ENCODE results near the gene ZNF444. TPM values are rescaled to one million over a fixed set of nuclear protein-coding genes. Genes with fewer than 3 reads are reported as not detected.
A peak's percentile ranks its signal among the peaks of the same experiment; 100 is the strongest.

ZNF444 gene
- total RNA-seq, 1 experiment from 2014 or later: 31.7 TPM

GRCh38 chr19:56119582-56119978 is 21.5 kb upstream of the ZNF444 start:
- H3K27me3 ChIP-seq (ENCODE audit: insufficient read depth, low read length): no peaks in the 10 kb centered on the region

More at GRCh38 chr19:56119582-56119978, 21.5 kb upstream of the ZNF444 start:
- H3K9me3 ChIP-seq (ENCODE audit: control insufficient read depth in 1 of 2, insufficient read depth in 1 of 2, low read depth in 1 of 2, low read length in 2 of 2): no peaks in the 10 kb centered on the region
- CTCF ChIA-PET: no interaction called here
- DNase-seq (ENCODE audit: low read depth, low spot score) (no peak), ATAC-seq (no peak)
- peak overlapping the region; percentile 97 for H3K9ac ChIP-seq (ENCODE audit: low read length)
- intact Hi-C loops (cut with micrococcal nuclease): no loop called here
- RAD21 ChIA-PET (ENCODE audit: low non-redundant PET in 1 of 2, low total read pairs in 2 of 2, uncharacterized antibody in 2 of 2, unreplicated experiment in 2 of 2): no interaction called here
- POLR2A ChIA-PET: no interaction called here
- peak overlapping the region; percentile 80 to 91 for H3K4me3 ChIP-seq (replicated peaks in 1 of 2; ENCODE audit: low read depth in 1 of 2, low read length in 2 of 2)
- no peaks in the 10 kb centered on the region for H4K20me1 ChIP-seq (ENCODE audit: insufficient read depth)
- H3K79me2 ChIP-seq (ENCODE audit: insufficient read depth, low read length): peaks cover 60% of the 10 kb centered on the region
- H3K4me1 ChIP-seq (ENCODE audit: control insufficient read depth in 1 of 2, insufficient read depth in 2 of 2, low read length in 2 of 2): peaks cover 9 to 22% of the 10 kb centered on the region in 2 experiments
- no TSS peak for BruUV-seq (replicated peaks)
- no peaks in the 10 kb centered on the region for H3K9me2 ChIP-seq (ENCODE audit: insufficient read depth)
- H2AFZ ChIP-seq (ENCODE audit: low read depth, low read length, poor library complexity, severe bottlenecking): no peak overlapping the region
- H3K4me2 ChIP-seq (ENCODE audit: low read length): peak overlapping the region; percentile 90
- 0 out of 4 replicates have a peak, but pooled peaks cover 0 to 3% of the 10 kb centered on the region in 2 experiments for H3K36me3 ChIP-seq (ENCODE audit: control insufficient read depth in 1 of 2, insufficient read depth in 2 of 2, low read length in 2 of 2)
- peak overlapping the region; percentile 96 for H3K27ac ChIP-seq (ENCODE audit: low read depth, low read length)
- no peak for TF ChIP-seq ATF3 (IDR thresholded peaks at IDR 0.05)
- no peak for TF ChIP-seq ELF1 (IDR thresholded peaks at IDR 0.05; ENCODE audit: borderline replicate concordance, low read depth)
- TF ChIP-seq CTCF (IDR thresholded peaks at IDR 0.05 in 2 of 3, conservative IDR thresholded peaks at IDR 0.05 in 1 of 3; ENCODE audit: borderline replicate concordance in 1 of 3, insufficient read depth in 1 of 3, low read depth in 2 of 3, low read length in 2 of 3): no peak
- no peak for TF ChIP-seq REST (IDR thresholded peaks at IDR 0.05; ENCODE audit: low read depth)
